HL-60 (cell line): Measurements from ENCODE around the gene STK40.
A peak's percentile ranks its signal among the peaks of the same experiment; 100 is the strongest.

Experiments
- DNase-seq, 2 experiments: peaks; one replicate each; pipeline ENCODE4 v3.0.0-alpha.2; 2010 to 2020; ENCODE audit warnings: low read depth in 1 of 2, low spot score in 1 of 2
- H3K27ac ChIP-seq: fragments of 250-450 bp; sonication (Bioruptor Pico); replicated peaks from 2 replicates; pipeline ENCODE4 v1.5.1; 2020; ENCODE audit warnings: mild to moderate bottlenecking, moderate library complexity
- H3K27me3 ChIP-seq: fragments of 250-450 bp; sonication (Bioruptor Pico); 2 replicates; pipeline ENCODE4 v1.5.1; 2021; ENCODE audit warnings: mild to moderate bottlenecking, moderate library complexity; ENCODE audit not compliant: insufficient read depth, poor library complexity, severe bottlenecking
- H3K4me3 ChIP-seq: replicated peaks from 2 replicates; pipeline ENCODE4 v1.5.1; 2011; ENCODE audit warnings: mild to moderate bottlenecking, control low read depth, low read length; ENCODE audit not compliant: insufficient read depth
- CTCF ChIP-seq: IDR thresholded peaks from one replicate; pipeline ENCODE4 v1.5.1; 2011; ENCODE audit warnings: low read length, control low read depth, inconsistent platforms; ENCODE audit not compliant: insufficient read depth
- GABPA ChIP-seq: IDR thresholded peaks from 2 replicates; pipeline ENCODE4 v1.6.1; 2012; ENCODE audit warnings: low read depth
- POLR2AphosphoS5 ChIP-seq: IDR thresholded peaks from 2 replicates; pipeline ENCODE4 v1.6.1; 2012; ENCODE audit warnings: low read depth
- SPI1 ChIP-seq: IDR thresholded peaks from 2 replicates; pipeline ENCODE4 v1.6.1; 2012; ENCODE audit warnings: low read depth, mild to moderate bottlenecking, borderline replicate concordance
- TF ChIP-seq, protein P1 (sequence below): IDR thresholded peaks from 2 replicates; pipeline ENCODE4 v1.6.1; 2012; ENCODE audit warnings: low read depth; ENCODE audit not compliant: insufficient replicate concordance

Gene STK40

GRCh38 chr1:36306902-36307456 lies 78.7 kb downstream of the STK40 start:
- H3K4me3 ChIP-seq: peak overlapping the region; percentile 63
- no peaks in the 10 kb centered on the region for H3K27me3 ChIP-seq
- H3K27ac ChIP-seq: no peak overlapping the region
- TF ChIP-seq GABPA (no peak), CTCF (no peak), SPI1 (no peak), POLR2AphosphoS5 (no peak)
- TF ChIP-seq, protein P1, sequence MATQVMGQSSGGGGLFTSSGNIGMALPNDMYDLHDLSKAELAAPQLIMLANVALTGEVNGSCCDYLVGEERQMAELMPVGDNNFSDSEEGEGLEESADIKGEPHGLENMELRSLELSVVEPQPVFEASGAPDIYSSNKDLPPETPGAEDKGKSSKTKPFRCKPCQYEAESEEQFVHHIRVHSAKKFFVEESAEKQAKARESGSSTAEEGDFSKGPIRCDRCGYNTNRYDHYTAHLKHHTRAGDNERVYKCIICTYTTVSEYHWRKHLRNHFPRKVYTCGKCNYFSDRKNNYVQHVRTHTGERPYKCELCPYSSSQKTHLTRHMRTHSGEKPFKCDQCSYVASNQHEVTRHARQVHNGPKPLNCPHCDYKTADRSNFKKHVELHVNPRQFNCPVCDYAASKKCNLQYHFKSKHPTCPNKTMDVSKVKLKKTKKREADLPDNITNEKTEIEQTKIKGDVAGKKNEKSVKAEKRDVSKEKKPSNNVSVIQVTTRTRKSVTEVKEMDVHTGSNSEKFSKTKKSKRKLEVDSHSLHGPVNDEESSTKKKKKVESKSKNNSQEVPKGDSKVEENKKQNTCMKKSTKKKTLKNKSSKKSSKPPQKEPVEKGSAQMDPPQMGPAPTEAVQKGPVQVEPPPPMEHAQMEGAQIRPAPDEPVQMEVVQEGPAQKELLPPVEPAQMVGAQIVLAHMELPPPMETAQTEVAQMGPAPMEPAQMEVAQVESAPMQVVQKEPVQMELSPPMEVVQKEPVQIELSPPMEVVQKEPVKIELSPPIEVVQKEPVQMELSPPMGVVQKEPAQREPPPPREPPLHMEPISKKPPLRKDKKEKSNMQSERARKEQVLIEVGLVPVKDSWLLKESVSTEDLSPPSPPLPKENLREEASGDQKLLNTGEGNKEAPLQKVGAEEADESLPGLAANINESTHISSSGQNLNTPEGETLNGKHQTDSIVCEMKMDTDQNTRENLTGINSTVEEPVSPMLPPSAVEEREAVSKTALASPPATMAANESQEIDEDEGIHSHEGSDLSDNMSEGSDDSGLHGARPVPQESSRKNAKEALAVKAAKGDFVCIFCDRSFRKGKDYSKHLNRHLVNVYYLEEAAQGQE: no peak
- DNase-seq: peak; percentile 85 to 89

GRCh38 chr1:36306210-36306901 lies 79.4 kb downstream of the STK40 start, which contains the start of gene SH3D21:
SH3D21 (plus strand) TSS chr1:36306368; CDS start chr1:36306421, 53 bp downstream.
- TF ChIP-seq CTCF (no peak), GABPA (no peak), SPI1 (no peak), POLR2AphosphoS5 (no peak)
- TF ChIP-seq, protein P1: no peak
- peak within 1 kb of the TSS; percentile 35 for H3K27ac ChIP-seq
- peak in 1 of 2 experiments; percentile 59 for DNase-seq
- no peaks in the 10 kb centered on the region for H3K27me3 ChIP-seq
- H3K4me3 ChIP-seq: peak within 1 kb of the TSS; percentile 63

DNA sequence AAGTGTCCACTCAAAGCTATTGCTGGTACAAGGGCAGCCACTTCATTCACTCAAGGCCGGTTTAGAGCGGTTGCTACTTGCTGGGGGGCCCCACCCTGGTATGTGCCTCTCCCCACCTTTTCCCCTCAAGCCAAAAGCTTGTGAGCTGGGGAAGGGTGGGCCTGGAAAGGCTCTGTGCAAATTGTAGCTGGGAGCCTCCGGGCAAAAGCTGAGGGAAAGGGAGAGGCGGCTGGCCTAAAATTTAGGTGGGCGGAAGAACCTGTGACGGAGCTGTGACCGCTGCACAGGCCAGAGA lies 79.9 kb downstream of the STK40 start:
- TF ChIP-seq, protein P1: no peak
- TF ChIP-seq GABPA: no peak
- no peak for TF ChIP-seq POLR2AphosphoS5
- TF ChIP-seq CTCF: no peak
- TF ChIP-seq SPI1: no peak
- H3K27ac ChIP-seq: no peak overlapping the region
- H3K4me3 ChIP-seq: peak overlapping the region; percentile 63; the same call in 1 of the 2 replicates
- H3K27me3 ChIP-seq: no peaks in the 10 kb centered on the region
- no peak for DNase-seq
